HG02938 (cell line): Measurements from ENCODE around the gene PRKAR1B.
"Not testable (repeated sequence)": the region's sequence is repeated elsewhere in the genome, so short reads cannot be mapped to it uniquely, and the experiment has no call there.

Source experiments
- ATAC-seq: cut with Tn5 transposase; IDR thresholded peaks from one replicate; pipeline ENCODE4 v1.9.1; 2021; ENCODE audit warnings: mild to moderate bottlenecking, moderate library complexity; ENCODE audit not compliant: unreplicated experiment

Gene PRKAR1B

DNA sequence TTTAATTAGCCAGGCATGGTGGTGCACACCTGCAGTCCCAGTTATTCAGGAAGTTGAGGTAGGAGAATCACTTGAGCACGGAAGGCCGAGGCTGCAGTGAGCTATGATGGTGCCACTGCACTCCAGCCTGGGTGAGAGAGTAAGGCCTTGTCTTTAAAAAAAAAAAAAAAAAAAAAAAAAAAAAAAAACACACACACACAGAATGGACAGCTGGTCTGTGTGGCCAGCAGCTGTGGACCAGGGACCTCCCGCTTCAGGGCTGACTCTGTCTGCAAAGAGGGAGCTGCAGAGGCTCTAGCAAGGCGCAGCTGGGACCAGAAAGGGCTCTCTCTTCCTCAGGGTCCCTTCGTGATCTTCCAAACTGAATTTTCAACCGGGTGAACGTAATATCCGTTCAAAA is 54.2 kb downstream of the PRKAR1B start:
- ATAC-seq: no peak

DNA sequence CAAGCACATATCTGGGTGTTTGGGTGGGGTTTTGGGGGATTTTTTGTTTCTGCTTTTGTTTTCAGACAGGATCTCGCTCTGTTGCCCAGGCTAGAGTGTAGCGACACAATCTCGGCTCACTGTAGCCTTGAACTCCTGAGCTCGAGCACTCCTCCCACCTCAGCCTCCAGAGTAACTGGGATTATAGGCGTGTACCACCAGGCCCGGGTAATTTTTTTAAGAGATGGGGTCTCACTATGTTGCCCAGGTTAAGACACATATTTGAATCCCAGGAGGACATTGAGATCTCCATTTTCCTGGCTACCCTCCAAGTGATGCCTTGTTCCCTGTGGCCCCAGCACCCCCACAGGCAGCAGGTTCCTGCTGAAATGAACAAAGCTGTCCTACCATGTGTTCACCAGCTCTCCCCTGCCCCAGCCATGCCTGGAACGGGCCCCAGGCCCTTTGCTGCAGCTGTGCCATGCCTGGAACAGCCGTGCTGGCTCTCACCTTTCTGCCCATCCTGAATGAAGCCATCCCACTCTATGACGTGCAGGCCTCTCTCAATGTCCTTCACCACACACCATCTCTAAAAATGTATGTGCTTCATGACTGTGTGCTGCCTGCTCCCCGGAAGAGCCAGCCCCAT is 55.6 kb downstream of the PRKAR1B start:
- ATAC-seq: no peak

DNA sequence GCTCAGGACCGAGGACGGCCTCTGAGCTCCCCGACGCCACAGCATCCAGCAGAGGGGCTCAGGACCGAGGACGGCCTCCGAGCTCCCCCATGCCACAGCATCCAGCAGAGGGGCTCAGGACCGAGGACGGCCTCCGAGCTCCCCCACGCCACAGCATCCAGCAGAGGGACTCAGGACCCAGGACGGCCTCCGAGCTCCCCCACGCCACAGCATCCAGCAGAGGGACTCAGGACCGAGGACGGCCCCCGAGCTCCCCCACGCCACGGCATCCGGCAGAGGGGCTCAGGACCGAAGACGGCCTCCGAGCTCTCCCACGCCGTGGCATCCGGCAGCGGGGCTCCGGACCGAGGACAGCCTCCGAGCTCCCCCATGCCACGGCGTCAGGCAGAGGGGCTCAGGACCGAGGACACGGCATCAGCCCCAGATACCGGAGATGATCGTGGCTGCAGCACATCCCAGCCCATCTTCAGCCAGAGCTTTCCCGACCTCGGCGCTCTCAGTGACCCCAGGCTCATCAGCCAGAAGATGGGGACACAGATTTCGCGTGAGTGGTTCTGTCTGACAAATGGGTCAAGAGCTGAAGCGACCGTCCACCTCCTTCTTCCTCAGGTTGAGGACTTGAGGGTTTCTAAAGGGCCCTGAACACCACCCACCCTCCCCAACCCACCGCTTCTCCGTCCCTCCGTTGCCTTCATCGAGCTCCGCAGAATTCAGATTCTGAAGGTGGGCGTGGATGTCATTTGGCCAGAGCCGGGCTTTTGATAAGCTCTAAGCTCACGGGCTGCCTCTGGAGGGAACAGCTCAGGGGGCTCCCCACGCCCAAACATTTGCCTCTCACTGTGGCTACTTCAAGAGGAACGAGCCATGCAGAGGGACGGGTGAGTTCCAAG is 56.3 kb downstream of the PRKAR1B start:
- no peak for ATAC-seq

DNA sequence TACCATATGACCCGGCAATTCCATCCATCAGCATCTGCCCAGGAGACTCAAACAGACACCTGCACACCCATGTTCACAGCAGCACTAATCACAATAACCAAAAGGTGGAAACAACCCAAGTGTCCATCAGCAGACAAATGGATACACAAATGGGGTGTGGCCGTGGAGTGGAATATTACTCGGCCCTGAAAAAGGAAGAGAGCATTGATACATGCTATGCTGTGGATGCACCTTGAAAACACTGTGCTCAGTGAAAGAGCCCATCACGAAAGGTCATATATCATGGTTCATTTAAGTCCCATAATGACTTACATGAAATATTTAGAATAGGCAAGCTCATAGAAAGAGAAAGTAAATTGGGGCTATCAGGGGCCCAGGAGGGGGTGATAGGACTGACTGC is 58.1 kb downstream of the PRKAR1B start:
- ATAC-seq: no peak

DNA sequence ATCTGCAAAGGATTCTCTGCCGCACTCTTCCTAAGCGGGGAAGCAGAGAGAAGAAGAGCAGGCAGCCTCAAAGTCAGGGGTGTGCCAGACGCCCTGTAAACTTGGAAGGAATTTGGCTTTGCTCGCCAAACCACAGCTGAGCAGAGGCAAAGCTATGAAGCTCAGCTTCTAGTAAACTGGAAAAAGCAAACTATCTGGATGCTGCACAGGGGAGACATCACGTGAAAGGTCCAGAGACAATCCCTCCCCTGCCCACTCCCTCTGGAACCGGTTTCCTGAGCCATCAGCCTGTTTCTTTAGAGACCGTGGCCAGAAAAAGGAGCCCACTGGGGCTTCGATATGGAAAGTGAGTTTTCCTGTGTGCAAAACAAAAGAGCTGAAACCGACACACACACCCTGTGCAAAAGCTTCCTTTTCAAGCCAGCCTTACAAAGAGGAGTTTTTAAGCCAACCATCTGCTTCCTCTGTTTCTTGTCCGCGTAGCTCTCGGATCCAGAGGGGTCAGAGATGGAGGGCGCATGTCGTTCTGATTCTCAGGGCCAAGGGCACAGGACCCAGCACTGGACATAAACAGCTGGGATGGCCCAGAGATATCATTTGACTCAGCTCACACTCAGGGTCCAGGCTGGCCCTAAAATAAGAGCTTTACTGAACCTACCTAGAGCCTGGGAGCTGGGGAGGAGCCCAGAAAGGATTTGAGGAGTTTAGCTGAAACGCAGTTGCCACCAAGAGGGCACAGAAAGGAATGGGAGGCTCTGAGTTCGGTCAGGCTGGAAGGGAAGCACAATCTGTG is 58.7 kb downstream of the PRKAR1B start:
- ATAC-seq: no peak

DNA sequence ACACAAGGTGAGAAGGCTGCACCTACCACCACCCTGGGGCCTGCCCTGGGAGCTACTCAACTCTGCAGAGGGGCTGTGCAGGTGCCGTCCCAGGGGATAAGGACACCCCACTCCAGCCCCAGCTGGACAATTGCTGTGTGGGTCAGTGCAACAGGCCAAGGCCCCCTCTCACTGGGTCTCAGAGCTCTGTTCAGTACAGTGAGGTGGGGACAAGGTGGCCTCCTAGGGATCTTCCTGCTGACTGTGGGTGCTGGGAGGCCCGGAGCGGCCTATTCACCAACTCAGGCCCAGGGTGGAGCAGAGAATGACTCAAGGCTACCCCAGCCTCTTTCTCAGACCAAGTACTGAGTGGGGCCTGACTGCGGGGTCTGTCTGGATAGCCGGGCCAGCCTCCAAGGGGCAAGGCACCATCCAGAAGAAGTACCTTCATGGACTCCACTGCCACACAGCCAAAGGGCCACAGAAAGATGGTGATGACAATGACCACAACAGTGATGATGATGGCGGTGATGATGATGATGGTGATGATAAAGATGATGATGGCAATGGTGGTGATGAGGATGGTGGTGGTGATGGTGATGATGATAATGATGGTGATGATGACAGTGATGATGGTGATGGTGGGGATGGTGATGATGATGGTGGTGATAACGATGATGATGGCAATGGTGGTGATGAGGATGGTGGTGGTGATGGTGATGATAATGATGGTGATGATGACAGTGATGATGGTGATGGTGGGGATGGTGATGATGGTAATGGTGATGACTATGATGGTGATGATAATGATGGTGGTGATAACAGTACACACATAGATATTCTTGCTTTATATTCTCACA is 60.4 kb downstream of the PRKAR1B start:
- no peak for ATAC-seq

DNA sequence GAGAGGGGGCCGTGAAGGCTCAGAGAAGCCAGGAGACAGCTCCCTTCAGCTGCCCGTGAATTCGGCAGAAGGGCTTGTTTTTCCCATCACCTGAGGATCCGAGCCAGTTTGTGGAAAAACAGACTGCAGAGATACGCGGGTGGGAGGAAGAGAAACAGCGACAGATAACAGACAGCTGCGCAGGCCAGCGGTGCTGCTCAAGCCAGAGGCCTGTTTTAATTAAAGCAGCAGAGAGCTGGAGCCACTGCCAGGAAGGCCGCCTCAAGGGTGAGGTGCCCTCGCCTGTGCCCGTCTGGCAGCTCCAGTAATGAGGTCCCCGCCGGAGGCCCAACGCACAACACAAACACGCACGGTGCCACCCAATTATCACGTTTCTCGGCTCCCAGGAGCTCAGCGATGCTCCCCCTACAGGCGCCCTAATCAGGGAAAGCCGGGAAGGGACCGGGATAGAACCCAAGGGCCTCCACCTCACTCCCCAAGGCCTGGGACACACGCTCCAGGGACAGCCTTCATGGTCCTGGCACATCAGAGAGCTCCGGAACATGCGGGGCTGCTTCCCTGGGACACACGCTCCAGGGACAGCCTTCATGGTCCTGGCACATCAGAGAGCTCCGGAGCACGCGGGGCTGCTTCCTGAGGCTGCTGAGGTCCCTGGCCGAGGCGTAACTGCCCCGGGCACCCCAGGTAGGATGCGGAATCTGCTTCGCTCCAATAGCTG is 61.2 kb downstream of the PRKAR1B start:
- ATAC-seq: no peak

DNA sequence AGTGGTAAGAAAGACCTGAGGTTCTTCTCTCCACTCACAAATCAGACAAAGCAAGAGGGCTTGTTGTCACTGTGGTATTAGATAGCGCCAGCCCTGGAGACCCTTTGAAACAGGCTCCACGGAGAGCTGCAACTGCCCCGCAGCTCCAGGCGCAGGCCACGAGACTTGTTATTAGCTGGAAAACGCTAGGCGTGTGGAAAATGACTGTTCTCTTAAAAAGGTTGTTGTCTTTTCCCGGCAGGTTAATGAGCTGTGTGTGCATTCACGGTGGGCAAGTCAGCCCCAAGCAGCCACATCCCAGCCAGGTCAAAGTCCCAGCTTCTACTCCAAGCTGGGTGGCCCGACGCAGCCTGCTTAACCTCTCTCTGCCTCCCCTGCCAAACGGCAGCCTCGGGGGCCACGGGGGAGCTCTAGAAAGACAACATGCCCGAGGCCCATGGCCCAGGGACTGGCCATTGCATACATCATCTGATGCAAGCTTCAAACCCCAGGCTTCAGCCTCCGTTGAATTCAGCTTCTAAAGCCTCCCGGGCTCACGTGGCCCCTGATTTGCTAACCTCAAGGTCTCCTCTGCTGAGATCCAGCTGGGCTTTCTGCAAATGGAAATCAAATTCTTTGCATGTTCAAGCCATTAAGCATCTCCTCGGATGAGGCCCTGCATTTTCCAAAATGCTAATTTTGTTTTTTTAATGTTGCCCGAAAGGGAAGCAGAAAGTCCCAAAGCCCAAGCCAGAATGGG is 61.9 kb downstream of the PRKAR1B start:
- ATAC-seq: no peak

DNA sequence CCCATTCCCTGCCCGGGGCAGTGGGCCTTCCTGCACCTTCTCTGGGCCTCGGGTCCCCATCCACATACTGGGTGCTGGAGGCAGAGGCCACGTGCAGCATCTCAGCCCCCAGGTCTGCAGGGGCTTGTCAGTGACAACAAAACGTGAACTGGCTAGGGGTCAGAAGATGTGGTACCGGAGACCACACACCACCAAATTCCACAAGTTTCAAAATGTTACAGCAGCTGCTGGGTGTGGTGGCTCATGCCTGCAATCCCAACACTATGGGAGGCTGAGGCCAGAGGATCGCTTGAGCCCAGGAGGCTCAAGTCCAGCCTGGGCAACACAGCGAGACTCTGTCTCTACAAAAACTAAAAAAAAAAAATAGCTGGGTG is 62.7 kb downstream of the PRKAR1B start:
- no peak for ATAC-seq

DNA sequence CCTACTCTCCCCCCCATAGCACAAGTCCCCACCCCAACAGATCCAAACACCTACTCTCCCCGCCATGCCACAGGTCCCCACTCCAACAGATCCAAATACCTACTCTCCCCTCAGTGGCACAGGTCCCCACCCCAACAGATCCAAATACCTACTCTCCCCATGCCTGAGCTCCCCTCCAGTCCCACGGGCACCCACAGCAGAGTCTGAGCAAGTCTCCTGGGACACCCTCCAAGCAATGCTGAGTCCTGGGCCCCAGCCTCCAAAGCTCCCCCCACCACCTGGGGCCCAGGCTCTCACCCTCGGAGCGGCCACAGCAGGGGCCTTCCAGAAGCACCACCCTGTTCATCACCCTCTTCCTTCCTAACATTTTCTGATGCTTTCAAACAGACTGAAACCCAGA is 64.5 kb downstream of the PRKAR1B start:
- ATAC-seq: no peak

DNA sequence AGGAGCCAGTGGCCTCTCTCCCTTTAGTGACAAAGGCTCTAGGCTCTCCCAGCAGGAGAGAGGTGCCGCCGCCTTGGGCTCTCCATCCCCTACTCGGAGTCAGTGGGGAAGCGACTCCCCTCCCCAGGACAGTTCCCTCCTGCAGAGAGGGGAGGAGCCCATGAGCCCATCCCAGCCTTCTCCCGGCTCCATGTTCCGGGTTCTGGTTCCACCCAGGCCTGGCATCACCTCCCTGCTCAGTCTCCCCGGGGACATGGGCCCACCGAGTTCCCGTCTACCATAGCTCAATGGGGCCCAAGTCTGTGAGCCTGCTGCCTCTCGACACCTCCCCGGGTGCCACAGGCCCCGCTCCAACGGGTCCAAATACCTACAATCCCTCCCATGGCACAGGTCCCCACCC is 67.1 kb downstream of the PRKAR1B start:
- no peak for ATAC-seq

DNA sequence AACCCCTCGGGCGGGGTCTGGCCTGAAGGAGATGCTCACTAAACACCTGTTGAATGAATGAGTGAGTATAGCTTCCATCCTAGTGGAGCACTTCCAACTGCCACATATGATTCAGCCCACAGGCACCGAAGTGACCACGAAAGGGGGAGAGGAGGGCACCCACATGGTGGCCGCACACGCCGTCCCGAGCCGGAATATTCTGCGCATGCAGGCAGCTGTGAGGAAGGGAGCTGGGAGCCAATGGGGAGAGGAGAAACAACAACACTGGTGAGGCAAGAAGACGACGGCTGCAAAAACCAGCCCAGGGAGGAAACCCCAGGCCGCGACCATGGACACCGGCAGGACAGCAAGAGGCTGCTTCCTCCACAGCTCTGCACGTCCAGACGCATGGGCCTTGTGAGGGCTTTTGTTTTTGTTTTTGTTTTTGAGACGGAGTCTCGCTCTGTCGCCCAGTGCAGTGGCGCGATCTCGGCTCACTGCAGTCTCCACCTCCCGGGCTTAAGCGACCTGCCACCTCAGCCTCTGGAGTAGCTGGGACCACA is 67.7 kb downstream of the PRKAR1B start:
- ATAC-seq: no peak

DNA sequence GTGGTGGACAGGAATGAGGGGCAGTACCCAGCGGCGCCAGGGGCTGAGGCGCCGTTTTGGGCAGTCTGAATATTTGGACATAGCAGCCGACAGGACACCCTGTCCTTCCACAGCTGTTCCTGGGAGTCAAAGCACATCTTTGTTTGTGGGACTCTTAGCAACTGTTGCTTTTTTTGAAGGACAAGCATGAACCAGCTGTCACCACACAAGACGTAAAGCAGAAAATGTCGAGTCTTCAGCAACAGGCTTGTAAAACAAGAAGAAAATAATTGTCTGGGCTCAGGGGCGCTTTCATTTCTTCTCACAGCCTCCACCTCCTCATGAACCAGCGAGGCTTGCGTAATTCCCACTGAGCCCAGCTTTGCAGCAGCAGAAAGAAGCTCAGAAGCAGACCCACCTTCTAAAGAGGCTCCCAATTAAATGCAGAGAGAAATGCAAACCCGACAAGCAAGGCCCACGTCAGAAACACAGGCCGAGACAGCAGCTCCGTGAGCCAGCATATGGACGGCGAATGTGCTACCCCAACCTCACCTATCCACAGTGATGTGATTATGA is 69.4 kb downstream of the PRKAR1B start:
- ATAC-seq: no peak

DNA sequence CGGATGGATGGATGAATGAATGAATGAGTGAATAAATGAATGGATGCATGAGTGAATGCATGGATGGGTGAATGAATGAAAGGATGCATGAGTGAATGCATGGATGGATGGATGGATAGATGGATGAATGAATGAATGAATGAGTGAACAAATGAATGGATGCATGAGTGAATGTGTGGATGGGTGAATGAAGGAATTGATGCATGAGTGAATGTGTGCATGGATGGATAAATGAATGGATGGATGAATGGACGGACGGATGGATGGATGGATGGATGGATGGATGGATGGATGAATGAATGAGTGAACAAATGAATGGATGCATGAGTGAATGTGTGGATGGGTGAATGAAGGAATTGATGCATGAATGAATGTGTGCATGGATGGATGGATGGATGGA is 70.1 kb downstream of the PRKAR1B start:
- ATAC-seq: not testable (repeated sequence)

DNA sequence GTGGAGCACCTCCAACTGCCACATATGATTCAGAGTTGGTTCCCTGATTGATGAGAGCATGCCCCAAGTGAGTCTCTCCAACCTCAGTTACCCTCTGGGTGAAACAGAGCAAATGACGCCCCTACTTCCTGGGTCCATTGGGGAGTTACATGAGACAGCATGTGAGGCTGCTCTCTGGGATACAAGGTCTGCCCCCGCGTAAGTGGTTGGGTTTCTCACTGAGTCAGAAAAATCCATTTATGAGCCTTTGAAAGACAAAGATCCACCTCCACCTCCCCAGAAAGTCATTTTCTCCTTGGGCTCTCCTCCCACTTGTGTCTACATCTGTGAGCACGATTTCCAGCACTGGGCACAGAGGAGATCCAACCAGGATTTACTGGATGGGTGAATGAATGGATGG is 71.3 kb downstream of the PRKAR1B start:
- ATAC-seq: no peak

DNA sequence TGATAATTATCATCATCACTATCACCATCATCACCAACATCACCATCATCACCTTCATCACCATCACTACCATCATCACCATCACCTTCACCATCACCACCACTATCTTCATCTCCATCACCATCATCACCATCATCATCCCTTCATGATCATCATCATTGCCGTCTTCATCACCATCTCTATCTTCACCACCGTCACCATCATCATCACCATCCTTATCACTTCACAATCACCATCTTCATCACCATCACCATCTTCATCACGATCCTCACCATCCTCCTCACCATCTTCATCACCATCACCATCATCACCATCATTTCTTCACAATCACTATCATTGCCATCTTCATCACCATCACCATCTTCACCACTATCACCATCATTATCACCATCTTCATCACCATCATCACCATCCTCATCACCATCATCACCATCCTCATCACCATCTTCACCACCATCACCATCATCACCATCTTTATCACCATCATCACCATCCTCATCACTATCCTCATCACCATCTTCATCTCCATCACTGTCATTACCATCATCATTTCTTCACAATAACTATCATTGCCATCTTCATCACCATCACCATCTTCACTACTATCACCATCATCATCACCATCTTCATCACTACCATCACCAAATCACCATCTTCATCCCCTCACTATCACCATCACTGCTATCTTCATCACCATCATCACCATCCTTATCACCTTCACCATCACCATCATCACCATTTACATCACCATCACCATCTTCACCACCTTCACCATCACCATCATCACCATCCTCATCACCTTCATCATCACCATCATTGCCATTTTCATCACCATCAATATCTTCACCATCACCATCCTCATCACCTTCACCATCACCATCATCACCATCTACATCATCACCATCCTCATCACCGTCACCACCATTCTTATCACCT is 73.0 kb downstream of the PRKAR1B start:
- no peak for ATAC-seq

DNA sequence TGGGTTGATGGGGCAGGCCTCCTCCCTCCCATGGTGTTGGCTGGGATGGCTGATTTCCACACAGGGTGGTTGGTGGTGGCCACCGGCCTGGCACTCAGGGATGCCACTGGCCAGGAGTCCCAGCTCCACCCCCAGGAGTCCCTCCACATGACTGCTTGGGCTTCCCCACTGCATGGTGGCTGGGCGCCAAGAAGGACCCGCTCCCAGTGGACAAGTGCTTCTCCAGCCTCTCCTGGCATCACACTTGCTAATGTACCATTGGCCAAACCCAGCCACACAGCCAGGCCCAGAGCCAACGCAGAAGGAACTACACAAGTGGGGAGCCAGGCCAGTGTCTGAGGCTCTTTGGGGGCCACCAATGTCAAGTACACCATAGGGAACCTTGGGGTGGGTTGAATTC is 74.2 kb downstream of the PRKAR1B start:
- no peak for ATAC-seq

DNA sequence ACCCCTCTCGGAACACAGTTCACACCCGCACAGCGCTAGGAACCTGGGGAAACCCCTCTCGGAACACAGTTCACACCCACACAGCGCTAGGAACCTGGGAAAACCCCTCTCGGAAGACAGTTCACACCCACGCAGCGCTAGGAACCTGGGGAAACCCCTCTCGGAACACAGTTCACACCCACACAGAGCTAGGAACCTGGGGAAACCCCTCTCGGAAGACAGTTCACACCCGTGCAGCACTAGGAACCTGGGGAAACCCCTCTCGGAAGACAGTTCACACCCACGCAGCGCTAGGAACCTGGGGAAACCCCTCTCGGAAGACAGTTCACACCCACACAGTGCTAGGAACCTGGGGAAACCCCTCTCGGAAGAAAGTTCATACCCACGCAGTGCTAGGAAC is 74.9 kb downstream of the PRKAR1B start:
- ATAC-seq: not testable (repeated sequence)
